Trophoblast cell (in vitro differentiated cells and primary cell): ENCODE measurements around the gene TAF8.

Experiments used
- DNase-seq, 2 donors: peaks; one replicate each; pipeline ENCODE4 v3.0.0-alpha.2; 2016
- H2AFZ ChIP-seq: 2 replicates; pipeline ENCODE4 v1.6.1; 2013; ENCODE audit warnings: low read length, moderate library complexity, mild to moderate bottlenecking; ENCODE audit not compliant: insufficient read depth, poor library complexity
- H2AK5ac ChIP-seq: 2 replicates; pipeline ENCODE4 v1.6.1; 2013; ENCODE audit warnings: mild to moderate bottlenecking, low read length
- H2BK120ac ChIP-seq: 2 replicates; pipeline ENCODE4 v1.6.1; 2013; ENCODE audit warnings: low read length, mild to moderate bottlenecking, moderate library complexity; ENCODE audit not compliant: insufficient read depth, poor library complexity
- H2BK12ac ChIP-seq: 2 replicates; pipeline ENCODE4 v1.6.1; 2013; ENCODE audit warnings: mild to moderate bottlenecking, low read length, moderate library complexity
- H2BK5ac ChIP-seq: 2 replicates; pipeline ENCODE4 v1.6.1; 2013; ENCODE audit warnings: low read length, low read depth, moderate library complexity, mild to moderate bottlenecking; ENCODE audit not compliant: poor library complexity
- H3K14ac ChIP-seq: 2 replicates; pipeline ENCODE4 v1.6.1; 2013; ENCODE audit warnings: mild to moderate bottlenecking, low read length
- H3K18ac ChIP-seq: 2 replicates; pipeline ENCODE4 v1.6.1; 2013; ENCODE audit warnings: mild to moderate bottlenecking, low read length
- H3K23ac ChIP-seq: 2 replicates; pipeline ENCODE4 v1.6.1; 2013; ENCODE audit warnings: low read length
- H3K27ac ChIP-seq: 2 replicates; pipeline ENCODE4 v1.5.1; 2013; ENCODE audit warnings: low read depth, mild to moderate bottlenecking, inconsistent platforms, low read length, moderate library complexity
- H3K27me3 ChIP-seq: 2 replicates; pipeline ENCODE4 v1.6.1; 2013; ENCODE audit warnings: inconsistent platforms, mild to moderate bottlenecking, low read length, moderate library complexity; ENCODE audit not compliant: insufficient read depth
- H3K36me3 ChIP-seq, 2 experiments: 1 replicate in 1 of 2; 2 replicates in 1 of 2; pipeline ENCODE4 v1.6.1; 2013; ENCODE audit warnings: low read length in 2 of 2, mild to moderate bottlenecking in 2 of 2, moderate library complexity in 1 of 2; ENCODE audit not compliant: insufficient read depth in 2 of 2, control insufficient read depth in 1 of 2
- H3K4ac ChIP-seq: 2 replicates; pipeline ENCODE4 v1.6.1; 2013; ENCODE audit warnings: low read depth, mild to moderate bottlenecking, low read length, moderate library complexity
- H3K4me1 ChIP-seq, 2 experiments: 1 replicate in 1 of 2; 2 replicates in 1 of 2; pipeline ENCODE4 v1.6.1; 2013; ENCODE audit warnings: low read length in 2 of 2, mild to moderate bottlenecking in 2 of 2, moderate library complexity in 1 of 2; ENCODE audit not compliant: insufficient read depth in 2 of 2, control insufficient read depth in 1 of 2
- H3K4me2 ChIP-seq: 2 replicates; pipeline ENCODE4 v1.6.1; 2013; ENCODE audit warnings: inconsistent platforms, mild to moderate bottlenecking, low read length, moderate library complexity
- H3K4me3 ChIP-seq: 2 replicates; pipeline ENCODE4 v1.5.1; 2013; ENCODE audit warnings: mild to moderate bottlenecking, low read depth, low read length, inconsistent platforms
- H3K79me1 ChIP-seq: one replicate; pipeline ENCODE4 v1.6.1; 2013; ENCODE audit warnings: low read length
- H3K79me2 ChIP-seq: 2 replicates; pipeline ENCODE4 v1.6.1; 2013; ENCODE audit warnings: low read length, mild to moderate bottlenecking; ENCODE audit not compliant: control insufficient read depth, insufficient read depth, poor library complexity
- H3K9ac ChIP-seq: 2 replicates; pipeline ENCODE4 v1.6.1; 2013; ENCODE audit warnings: mild to moderate bottlenecking, low read length
- H3K9me3 ChIP-seq: 2 replicates; pipeline ENCODE4 v1.6.1; 2013; ENCODE audit warnings: low read depth, mild to moderate bottlenecking, control low read depth, inconsistent platforms, low read length; ENCODE audit not compliant: insufficient read depth
- H4K12ac ChIP-seq: 2 replicates; pipeline ENCODE4 v1.6.1; 2013; ENCODE audit warnings: low read depth, mild to moderate bottlenecking, low read length, moderate library complexity
- H4K8ac ChIP-seq: 2 replicates; pipeline ENCODE4 v1.6.1; 2013; ENCODE audit warnings: low read depth, mild to moderate bottlenecking, low read length, moderate library complexity
- H4K91ac ChIP-seq: one replicate; pipeline ENCODE4 v1.6.1; 2013; ENCODE audit warnings: low read depth, mild to moderate bottlenecking, low read length, moderate library complexity
- whole genome bisulfite sequencing: extraction: QIAGEN DNeasy Blood & Tissue Kit; methylation state at CpG from one replicate; pipeline ENCODE4 v1.1.7; 2013; ENCODE audit warnings: missing lambda C conversion rate; ENCODE audit not compliant: insufficient read length, insufficient coverage; ENCODE audit errors: extremely low coverage; 5-methylcytosine and 5-hydroxymethylcytosine counted together

The TAF8 gene

DNA sequence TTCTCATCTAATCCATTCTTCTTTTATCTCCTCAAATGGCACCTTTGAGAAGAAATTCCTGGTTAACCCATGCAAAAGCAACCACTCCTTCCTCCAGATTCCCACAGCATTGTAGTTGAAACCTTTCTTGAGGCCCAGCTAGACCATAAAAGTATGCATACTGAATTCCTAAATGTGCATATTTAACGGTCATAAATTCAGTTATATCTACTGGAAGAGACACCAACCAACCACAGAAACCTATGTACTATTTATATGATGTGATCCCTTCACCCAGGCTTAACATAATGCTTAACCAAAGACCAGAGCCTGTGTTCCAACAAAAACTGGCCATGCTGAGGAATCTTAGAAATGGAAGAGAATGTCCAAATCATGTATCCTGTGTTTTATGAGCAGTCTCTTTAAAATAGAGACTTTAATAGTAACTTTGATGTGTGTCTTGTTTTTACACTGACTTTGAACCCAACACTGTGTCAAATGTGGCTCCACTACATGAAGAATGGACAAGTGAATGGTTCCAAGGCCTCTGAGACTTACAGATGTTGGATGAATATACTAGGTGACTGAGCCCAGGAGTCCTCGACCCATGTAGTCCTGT lies 11.4 kb upstream of the TAF8 start:
- Histone ChIP-seq H2BK5ac (no peak overlapping the region), H2BK12ac (no peak overlapping the region), H3K4me2 (no peak overlapping the region), H4K8ac (no peak overlapping the region), H3K4ac (no peak overlapping the region), H2AK5ac (no peak overlapping the region), H3K79me1 (peaks cover 9% of the 10 kb centered on the region), H3K4me1 (peaks cover 7 to 11% of the 10 kb centered on the region in 2 experiments), H3K18ac (no peak overlapping the region), H3K14ac (no peak overlapping the region), H2AFZ (no peak overlapping the region), H3K27me3 (no peaks in the 10 kb centered on the region), H2BK120ac (no peak overlapping the region), H3K9me3 (peaks cover 4% of the 10 kb centered on the region), H4K12ac (no peak overlapping the region), H3K4me3 (no peak overlapping the region), H3K79me2 (no peaks in the 10 kb centered on the region), H3K27ac (no peak overlapping the region), H3K36me3 (no peaks in the 10 kb centered on the region), H3K9ac (no peak overlapping the region), H4K91ac (no peak overlapping the region), H3K23ac (no peak overlapping the region)
- no CpG with 5 or more reads among the region's 2 CpGs for WGBS
- DNase-seq = no peak

DNA sequence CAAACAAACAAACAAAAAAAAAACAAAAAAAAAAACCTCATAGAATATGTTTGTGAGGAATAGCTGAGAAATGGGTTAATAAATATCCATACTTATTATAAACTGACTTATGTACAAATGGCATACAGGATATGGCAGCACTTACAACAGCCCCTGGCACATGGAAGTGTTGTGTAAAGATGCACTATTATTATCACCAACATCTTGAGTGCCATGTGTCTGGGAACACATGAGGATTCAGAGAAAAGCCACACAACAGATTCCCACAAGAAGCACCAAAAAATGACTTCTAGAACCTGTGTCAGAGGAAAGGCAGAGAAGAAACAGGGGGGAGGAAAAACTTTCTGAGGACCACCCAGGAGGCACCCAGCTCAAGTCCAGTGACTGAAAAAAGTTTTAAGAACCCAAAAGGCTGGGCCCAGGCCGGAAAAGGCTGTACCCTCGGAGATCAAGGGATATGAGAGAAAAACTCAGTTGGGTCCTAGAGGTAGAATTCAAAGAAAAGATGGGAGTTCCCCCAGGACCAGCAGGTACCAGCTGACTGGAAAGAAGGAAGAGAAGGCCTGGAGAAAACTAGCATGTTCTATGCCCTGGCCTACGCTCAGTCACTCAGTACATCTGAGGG lies 9.4 kb upstream of the TAF8 start:
- peaks cover 13 to 17% of the 10 kb centered on the region in 2 experiments for H3K4me1 ChIP-seq
- no peaks in the 10 kb centered on the region for H3K36me3 ChIP-seq
- no peak overlapping the region for H2AFZ ChIP-seq
- H3K4me3 ChIP-seq = no peak overlapping the region
- H4K8ac ChIP-seq = no peak overlapping the region
- H4K12ac ChIP-seq = no peak overlapping the region
- no peak overlapping the region for H3K14ac ChIP-seq
- peaks cover 4% of the 10 kb centered on the region for H3K9me3 ChIP-seq
- H3K23ac ChIP-seq = no peak overlapping the region
- H3K79me2 ChIP-seq = no peaks in the 10 kb centered on the region
- no peak overlapping the region for H2BK120ac ChIP-seq
- DNase-seq = no peak
- H2BK5ac ChIP-seq = no peak overlapping the region
- no peak overlapping the region for H3K27ac ChIP-seq
- H3K4ac ChIP-seq = no peak overlapping the region
- H3K4me2 ChIP-seq = no peak overlapping the region
- H3K79me1 ChIP-seq = peaks cover 11% of the 10 kb centered on the region
- H4K91ac ChIP-seq = peak overlapping the region; percentile 11
- H2BK12ac ChIP-seq = peak overlapping the region; percentile 24
- H3K18ac ChIP-seq = no peak overlapping the region
- H2AK5ac ChIP-seq = no peak overlapping the region
- H3K9ac ChIP-seq = no peak overlapping the region
- WGBS = no CpG with 5 or more reads among the region's 3 CpGs
- H3K27me3 ChIP-seq = no peaks in the 10 kb centered on the region

DNA sequence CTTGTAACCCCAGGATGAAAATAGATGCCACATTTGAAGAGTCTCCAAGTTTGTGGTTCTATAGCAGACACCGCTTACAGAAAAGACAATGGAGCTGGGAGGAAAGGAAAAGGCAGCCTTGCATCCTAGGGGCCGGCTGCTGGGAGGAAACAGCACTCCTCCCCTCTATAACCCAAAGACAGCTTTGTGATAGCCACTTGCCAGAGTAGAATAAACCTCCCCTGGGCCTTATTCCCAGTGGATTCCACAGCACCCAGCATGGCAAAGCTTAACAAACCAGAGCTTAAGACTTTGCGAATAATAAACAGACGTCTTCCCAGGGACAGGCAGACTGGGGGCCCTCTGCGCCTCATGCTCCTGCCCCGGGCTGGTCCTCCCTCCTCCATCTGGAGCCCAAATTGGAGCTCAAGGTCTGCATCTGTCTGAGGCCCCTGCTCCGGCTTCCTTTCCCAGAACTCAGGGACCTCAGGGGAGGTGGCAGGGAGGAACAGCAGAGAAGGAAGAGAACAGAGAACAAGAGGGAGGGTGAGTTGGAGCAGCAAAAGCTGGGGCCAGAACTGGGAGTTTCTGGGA lies 8.8 kb upstream of the TAF8 start:
- H3K9me3 ChIP-seq = peaks cover 4% of the 10 kb centered on the region
- peaks cover 11% of the 10 kb centered on the region for H3K79me1 ChIP-seq
- no peak for DNase-seq
- H3K27me3 ChIP-seq = no peaks in the 10 kb centered on the region
- H2AFZ ChIP-seq = no peak overlapping the region
- H3K4me3 ChIP-seq = no peak overlapping the region
- WGBS = no CpG with 5 or more reads among the region's 7 CpGs
- H4K91ac ChIP-seq = peak overlapping the region; percentile 28
- peaks cover 15 to 19% of the 10 kb centered on the region in 2 experiments for H3K4me1 ChIP-seq
- H2BK12ac ChIP-seq = peak overlapping the region; percentile 47
- H3K18ac ChIP-seq = no peak overlapping the region
- H3K4me2 ChIP-seq = no peak overlapping the region
- no peak overlapping the region for H3K27ac ChIP-seq
- peak overlapping the region; percentile 30 for H3K14ac ChIP-seq
- H3K79me2 ChIP-seq = no peaks in the 10 kb centered on the region
- peak overlapping the region; percentile 30 for H4K8ac ChIP-seq
- no peak overlapping the region for H4K12ac ChIP-seq
- no peak overlapping the region for H2BK5ac ChIP-seq
- no peaks in the 10 kb centered on the region for H3K36me3 ChIP-seq
- H3K9ac ChIP-seq = no peak overlapping the region
- H2BK120ac ChIP-seq = peak overlapping the region; percentile 4
- peak overlapping the region; percentile 7 for H2AK5ac ChIP-seq
- H3K4ac ChIP-seq = no peak overlapping the region
- no peak overlapping the region for H3K23ac ChIP-seq

DNA sequence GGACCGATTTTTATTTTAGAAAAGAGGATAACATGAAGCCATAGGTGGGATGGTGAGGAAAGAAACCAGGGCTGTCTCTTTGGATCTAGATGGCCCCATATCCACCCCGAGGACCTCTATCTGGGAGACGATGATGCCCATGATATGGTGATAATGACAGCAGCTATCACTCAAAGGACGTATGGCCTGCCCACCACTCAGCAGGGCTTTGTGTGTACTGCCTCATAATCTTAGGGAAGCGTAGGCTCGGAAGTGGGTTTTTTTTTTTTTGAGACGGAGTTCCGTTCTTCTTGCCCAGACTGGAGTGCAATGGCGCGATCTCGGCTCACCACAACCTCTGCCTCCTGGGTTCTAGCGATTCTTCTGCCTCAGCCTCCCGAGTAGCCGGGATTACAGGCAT lies 8.2 kb upstream of the TAF8 start:
- Histone ChIP-seq H3K4me1 (peaks cover 15 to 19% of the 10 kb centered on the region in 2 experiments), H2BK5ac (no peak overlapping the region), H3K27me3 (no peaks in the 10 kb centered on the region), H4K12ac (no peak overlapping the region), H2AK5ac (no peak overlapping the region), H3K36me3 (no peaks in the 10 kb centered on the region), H2BK12ac (peak overlapping the region; percentile 18), H2BK120ac (no peak overlapping the region), H3K79me2 (no peaks in the 10 kb centered on the region), H3K4ac (no peak overlapping the region), H3K23ac (no peak overlapping the region), H3K9ac (no peak overlapping the region), H3K14ac (no peak overlapping the region), H3K79me1 (peaks cover 11% of the 10 kb centered on the region), H3K27ac (no peak overlapping the region), H4K8ac (no peak overlapping the region), H2AFZ (no peak overlapping the region), H4K91ac (peak overlapping the region; percentile 28), H3K4me2 (no peak overlapping the region), H3K18ac (no peak overlapping the region), H3K4me3 (no peak overlapping the region), H3K9me3 (peaks cover 4% of the 10 kb centered on the region)
- no peak for DNase-seq
- WGBS = no CpG with 5 or more reads among the region's 14 CpGs
